Hematopoietic multipotent progenitor cell treated with erythropoietin and hydrocortisone succinate and interleukin-3 and kit ligand, for 15 days (in vitro differentiated cells): ENCODE data around the gene GOLGA6L4.
"Not testable (repeated sequence)": the region's sequence is repeated elsewhere in the genome, so short reads cannot be mapped to it uniquely, and the experiment has no call there.

ENCODE experiments used
- DNase-seq: peaks from one replicate; pipeline ENCODE4 v3.0.0-alpha.2; 2015; ENCODE audit warnings: low spot score

Gene GOLGA6L4, protein sequence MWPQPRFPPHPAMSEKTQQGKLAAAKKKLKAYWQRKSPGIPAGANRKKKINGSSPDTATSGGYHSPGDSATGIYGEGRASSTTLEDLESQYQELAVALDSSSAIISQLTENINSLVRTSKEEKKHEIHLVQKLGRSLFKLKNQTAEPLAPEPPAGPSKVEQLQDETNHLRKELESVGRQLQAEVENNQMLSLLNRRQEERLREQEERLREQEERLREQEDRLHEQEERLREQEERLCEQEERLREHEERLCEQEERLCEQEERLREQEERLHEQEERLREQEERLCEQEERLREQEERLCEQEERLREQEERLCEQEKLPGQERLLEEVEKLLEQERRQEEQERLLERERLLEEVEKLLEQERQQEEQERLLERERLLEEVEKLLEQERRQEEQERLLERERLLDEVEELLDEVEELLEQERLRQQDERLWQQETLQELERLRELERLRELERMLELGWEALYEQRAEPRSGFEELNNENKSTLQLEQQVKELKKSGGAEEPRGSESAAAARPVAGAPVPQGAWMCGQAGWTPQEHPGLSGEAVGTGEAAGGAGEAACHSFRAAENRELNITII

DNA sequence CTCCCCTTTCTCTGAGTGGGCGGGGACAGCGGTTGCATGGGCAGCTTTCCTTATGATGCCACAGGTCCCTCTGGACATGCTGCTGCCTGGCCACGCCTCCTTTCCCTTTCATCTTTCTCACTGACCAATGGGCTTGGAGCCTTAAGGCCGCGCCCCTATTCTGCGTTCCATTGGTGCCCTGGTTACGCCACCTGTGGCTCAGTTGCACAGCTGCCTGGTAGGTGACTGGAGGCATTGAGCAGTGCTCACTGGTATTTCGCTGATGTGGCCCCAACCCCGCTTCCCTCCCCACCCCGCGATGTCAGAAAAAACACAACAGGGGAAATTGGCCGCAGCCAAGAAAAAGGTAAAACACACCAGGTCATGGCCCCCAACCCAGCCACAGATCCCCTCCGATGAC lies at the start of gene GOLGA6L4:
Gene GOLGA6L4, plus strand, starts transcription at position 201 of the 400 bp plus-strand sequence. Its CDS starts 62 bp downstream, at position 263.
- not testable (repeated sequence) for DNase-seq

DNA sequence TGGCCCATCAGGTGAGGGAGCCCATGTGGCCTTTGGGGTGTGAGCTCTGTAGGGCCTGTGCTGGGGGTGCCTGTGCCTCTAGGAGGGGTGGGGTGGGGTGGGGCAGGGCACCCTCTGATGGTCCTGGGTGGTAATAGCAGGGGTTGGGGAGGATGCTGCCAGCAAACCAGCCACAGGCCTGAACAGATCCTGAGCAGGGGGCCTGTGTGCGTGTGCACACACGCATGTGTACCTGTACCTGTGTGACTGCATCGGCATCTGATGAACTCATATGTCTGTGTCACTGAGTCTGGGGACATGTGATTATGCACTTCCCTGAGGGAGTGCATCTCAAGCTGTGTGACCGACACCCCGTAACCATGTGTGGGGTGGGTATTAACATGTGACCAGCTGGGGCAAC lies 42.6 kb upstream of the GOLGA6L4 start:
- DNase-seq, result not testable (repeated sequence)

DNA sequence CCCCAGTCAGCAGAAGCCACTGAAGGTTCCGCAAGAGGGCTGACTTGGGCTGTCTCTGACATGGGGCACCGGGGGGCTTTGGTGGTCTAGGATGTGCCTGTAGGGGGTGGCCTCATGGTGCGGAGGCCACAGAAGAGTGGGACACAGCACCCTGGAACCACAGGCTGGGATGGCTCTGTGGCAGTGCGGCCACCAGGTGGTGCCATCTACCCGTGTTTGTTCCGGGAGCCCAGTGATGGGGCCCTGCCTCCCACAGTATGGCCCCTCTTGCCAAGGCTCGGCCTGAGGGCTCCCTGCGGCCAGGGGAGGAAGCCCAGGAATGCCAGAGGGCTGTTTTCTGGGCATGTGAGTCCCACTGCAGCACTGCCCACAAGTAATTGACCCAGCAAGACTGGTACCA lies 40.0 kb upstream of the GOLGA6L4 start:
- DNase-seq, result not testable (repeated sequence)

DNA sequence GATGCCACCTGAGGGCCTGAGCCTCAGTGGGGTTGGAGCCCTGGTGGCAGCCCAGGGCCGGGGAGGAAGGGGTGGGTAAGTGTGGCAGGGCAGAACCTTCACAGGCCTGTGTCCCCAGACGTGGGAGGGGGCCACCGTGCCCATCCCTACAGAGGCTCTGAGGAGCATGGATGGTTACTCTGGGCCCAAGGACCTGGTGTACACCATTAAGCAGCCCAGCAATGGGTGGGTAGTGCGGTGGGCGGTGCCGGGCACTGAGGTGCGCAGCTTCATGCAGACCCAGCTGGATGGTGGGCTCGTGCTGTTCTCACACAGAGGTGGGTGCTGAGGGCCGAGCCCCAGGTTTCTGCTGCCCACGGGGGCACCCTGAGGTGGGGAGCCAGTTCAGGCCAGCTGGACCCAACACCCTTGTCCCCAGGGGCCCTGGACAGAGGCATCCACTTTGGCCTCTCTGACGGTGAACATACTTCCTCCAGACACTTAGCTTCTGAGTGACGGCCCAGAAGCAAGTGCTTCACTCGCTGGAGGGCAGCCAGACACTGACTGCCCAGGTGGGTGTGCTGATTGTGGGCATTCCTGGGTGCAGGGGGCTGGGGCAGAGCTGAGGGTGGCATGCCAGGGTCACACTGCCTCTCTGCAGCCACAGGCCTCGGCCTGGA lies 38.9 kb upstream of the GOLGA6L4 start:
- not testable (repeated sequence) for DNase-seq

DNA sequence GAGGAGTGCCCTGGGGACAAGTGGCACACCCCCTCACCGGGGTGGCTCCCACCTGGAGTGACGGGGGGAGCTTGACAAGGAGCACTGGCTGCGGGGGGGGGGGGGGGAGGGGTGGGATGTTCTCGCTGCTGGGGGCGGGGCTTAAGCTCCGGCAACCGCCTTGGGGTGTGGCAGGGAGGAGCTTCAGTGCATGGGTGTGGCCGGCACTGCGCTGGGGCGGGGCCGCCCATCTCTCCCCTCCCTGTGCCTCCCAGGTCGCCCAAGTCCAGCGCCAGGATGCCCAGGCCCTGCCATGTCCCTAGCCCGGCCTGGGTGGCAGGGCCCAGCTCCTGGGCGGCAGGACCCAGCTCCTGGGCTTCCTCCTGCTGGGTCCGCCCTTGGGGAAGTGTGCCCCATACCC lies 35.7 kb upstream of the GOLGA6L4 start:
- DNase-seq, result not testable (repeated sequence)

DNA sequence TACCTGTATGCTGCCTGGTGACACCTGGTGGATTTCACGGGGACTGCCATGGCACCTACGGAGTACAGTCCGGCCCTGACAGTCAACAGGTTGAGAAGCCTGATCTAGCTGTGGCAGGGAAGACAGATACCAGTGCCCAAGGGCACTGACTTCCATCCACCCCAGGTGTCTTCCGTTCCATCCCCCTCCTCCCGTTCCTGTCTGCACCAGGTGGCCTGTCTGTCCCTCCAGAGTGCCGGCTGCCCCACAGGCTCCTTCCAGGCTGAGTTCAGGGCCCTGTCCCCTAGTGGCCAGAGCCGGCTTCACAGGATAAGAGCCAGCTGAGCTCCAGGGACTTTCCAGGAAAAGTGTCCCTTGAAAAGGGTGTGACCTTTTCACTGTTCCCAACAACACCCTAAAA lies 10.9 kb downstream of the GOLGA6L4 start:
- not testable (repeated sequence) for DNase-seq
